BLaER1 (cell line): ENCODE data around the gene SETD3.
A peak's percentile ranks its signal among the peaks of the same experiment; 100 is the strongest.

ENCODE experiments used
- H3K27ac ChIP-seq: shearing (Covaris generic); formaldehyde crosslinking; 2 replicates; pipeline ENCODE4 v1.8.1; 2022
- H3K27me3 ChIP-seq: shearing (Covaris generic); formaldehyde crosslinking; 2 replicates; pipeline ENCODE4 v1.8.1; 2022
- H3K36me3 ChIP-seq: shearing (Covaris generic); formaldehyde crosslinking; 2 replicates; pipeline ENCODE4 v1.8.1; 2022
- H3K4me1 ChIP-seq: shearing (Covaris generic); formaldehyde crosslinking; 2 replicates; pipeline ENCODE4 v1.8.1; 2022
- H3K4me2 ChIP-seq: shearing (Covaris generic); formaldehyde crosslinking; 2 replicates; pipeline ENCODE4 v1.8.1; 2022
- H3K4me3 ChIP-seq: shearing (Covaris generic); formaldehyde crosslinking; 2 replicates; pipeline ENCODE4 v1.8.1; 2022
- H3K9ac ChIP-seq: shearing (Covaris generic); formaldehyde crosslinking; 2 replicates; pipeline ENCODE4 v1.8.1; 2022
- H3K9me3 ChIP-seq: shearing (Covaris generic); formaldehyde crosslinking; 2 replicates; pipeline ENCODE4 v1.8.1; 2022
- H4K20me1 ChIP-seq: shearing (Covaris generic); formaldehyde crosslinking; 2 replicates; pipeline ENCODE4 v1.8.1; 2022
- Cebpa-rat ChIP-seq: shearing (Covaris generic); IDR thresholded peaks from 2 replicates; pipeline ENCODE4 v1.8.1; 2022

Gene SETD3

GRCh38 chr14:99512110-99512449 is 31.4 kb upstream of the SETD3 start:
- no peak for TF ChIP-seq Cebpa-rat
- H3K36me3 ChIP-seq: peaks cover 84% of the 10 kb centered on the region

GRCh38 chr14:99511421-99512109 is 30.9 kb upstream of the SETD3 start:
- H3K36me3 ChIP-seq: peaks cover 84% of the 10 kb centered on the region
- H3K4me3 ChIP-seq: no peak overlapping the region
- no peaks in the 10 kb centered on the region for H3K27me3 ChIP-seq
- no peak for TF ChIP-seq Cebpa-rat
- H3K4me2 ChIP-seq: peak overlapping the region; percentile 72
- peaks cover 39% of the 10 kb centered on the region for H3K4me1 ChIP-seq
- H3K9me3 ChIP-seq: no peaks in the 10 kb centered on the region
- H4K20me1 ChIP-seq: peaks cover 83% of the 10 kb centered on the region
- peak overlapping the region; percentile 47; the same call in 1 of the 2 replicates for H3K9ac ChIP-seq
- peak overlapping the region; percentile 69 for H3K27ac ChIP-seq

More at GRCh38 chr14:99512110-99512449, 31.4 kb upstream of the SETD3 start:
- Histone ChIP-seq H4K20me1 (peaks cover 88% of the 10 kb centered on the region), H3K27me3 (no peaks in the 10 kb centered on the region), H3K4me1 (peaks cover 44% of the 10 kb centered on the region), H3K4me3 (no peak overlapping the region), H3K9me3 (no peaks in the 10 kb centered on the region), H3K9ac (peak overlapping the region; percentile 47; the same call in 1 of the 2 replicates), H3K27ac (peak overlapping the region; percentile 69), H3K4me2 (peak overlapping the region; percentile 72)

DNA sequence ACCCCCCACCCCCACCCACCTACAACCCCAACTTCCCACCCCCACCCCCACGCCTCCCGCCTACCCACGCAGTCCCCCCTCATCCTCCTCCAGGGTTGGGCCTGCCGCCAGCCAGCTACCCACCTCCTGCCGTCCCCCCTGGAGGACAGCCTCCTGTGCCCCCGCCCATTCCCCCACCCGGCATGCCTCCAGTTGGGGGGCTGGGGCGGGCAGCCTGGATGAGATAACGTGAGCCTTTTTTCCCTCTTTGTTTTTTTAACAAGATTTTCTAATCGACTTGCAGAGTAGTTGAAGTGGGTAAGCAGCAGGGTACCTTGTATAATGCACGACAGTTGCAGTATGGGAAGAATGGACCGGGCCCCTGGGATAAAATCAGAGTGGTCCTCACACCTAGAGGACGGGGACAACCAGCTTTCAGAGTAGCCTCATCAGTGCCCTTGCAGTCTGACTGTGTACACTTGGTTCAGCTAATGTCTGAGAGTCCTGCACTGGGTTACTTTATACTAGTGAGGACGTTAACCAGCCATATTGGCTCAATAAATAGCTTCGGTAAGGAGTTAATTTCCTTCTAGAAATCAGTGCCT is 30.0 kb upstream of the SETD3 start:
- Histone ChIP-seq H3K27me3 (no peaks in the 10 kb centered on the region), H3K27ac (no peak overlapping the region), H3K9ac (no peak overlapping the region), H3K4me1 (peaks cover 35% of the 10 kb centered on the region), H4K20me1 (peaks cover 75% of the 10 kb centered on the region), H3K4me3 (no peak overlapping the region), H3K36me3 (peaks cover 86% of the 10 kb centered on the region), H3K9me3 (no peaks in the 10 kb centered on the region), H3K4me2 (peak overlapping the region; percentile 72; the same call in 1 of the 2 replicates)
- TF ChIP-seq Cebpa-rat: no peak

- Histone ChIP-seq H3K36me3 (peaks cover 86% of the 10 kb centered on the region), H4K20me1 (peaks cover 75% of the 10 kb centered on the region), H3K4me2 (no peak overlapping the region), H3K27ac (no peak overlapping the region), H3K9ac (no peak overlapping the region), H3K4me3 (no peak overlapping the region), H3K4me1 (peaks cover 35% of the 10 kb centered on the region), H3K9me3 (no peaks in the 10 kb centered on the region), H3K27me3 (no peaks in the 10 kb centered on the region)
- TF ChIP-seq Cebpa-rat: no peak
Measured at GRCh38 chr14:99509871-99510555, 29.4 kb upstream of the SETD3 start.

GRCh38 chr14:99508896-99509629 is 28.4 kb upstream of the SETD3 start:
- H4K20me1 ChIP-seq: peaks cover 66% of the 10 kb centered on the region
- no peak overlapping the region for H3K27ac ChIP-seq
- peaks cover 32% of the 10 kb centered on the region for H3K4me1 ChIP-seq
- no peak overlapping the region for H3K9ac ChIP-seq
- no peak overlapping the region for H3K4me3 ChIP-seq
- no peaks in the 10 kb centered on the region for H3K9me3 ChIP-seq
- H3K4me2 ChIP-seq: no peak overlapping the region
- H3K27me3 ChIP-seq: no peaks in the 10 kb centered on the region
- H3K36me3 ChIP-seq: peaks cover 86% of the 10 kb centered on the region
- no peak for TF ChIP-seq Cebpa-rat

DNA sequence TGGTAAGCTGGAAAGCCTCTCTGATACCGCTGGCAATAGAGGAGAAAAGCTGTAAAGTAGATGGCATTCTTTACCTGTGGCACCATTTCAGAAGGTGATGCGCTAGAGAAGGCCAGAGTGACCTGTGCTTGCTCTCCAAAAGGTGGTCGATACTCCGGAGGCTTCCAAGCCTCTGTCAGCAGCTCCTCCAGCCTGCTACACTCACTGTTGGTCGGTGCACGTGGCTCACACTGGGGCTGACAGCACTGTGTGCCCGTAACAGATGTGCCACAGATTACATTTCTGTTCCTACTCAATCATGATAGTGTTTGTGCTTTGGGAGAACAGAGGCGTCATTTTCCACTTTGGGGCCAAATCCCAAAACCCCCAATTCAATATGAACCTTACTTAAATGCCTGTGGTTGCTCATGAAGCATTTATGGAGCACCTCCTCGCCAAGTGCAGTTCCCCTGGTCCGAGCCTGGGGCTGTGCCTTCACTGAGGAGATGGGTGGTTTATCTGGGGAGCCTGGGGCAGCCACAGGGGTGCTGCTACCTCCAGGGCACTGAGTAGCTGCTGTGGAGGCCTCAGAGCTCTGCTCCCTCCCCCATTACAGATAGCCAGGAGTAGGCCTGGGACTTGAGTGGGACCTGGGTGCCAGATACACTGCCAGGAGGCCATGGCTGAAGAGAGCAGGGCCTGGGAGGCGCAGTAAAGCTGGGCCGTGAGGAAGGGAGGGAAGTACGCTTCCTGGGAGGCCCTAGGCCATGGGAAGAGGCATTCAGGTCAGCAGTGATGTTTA is 27.4 kb upstream of the SETD3 start:
- Histone ChIP-seq H3K27ac (no peak overlapping the region), H3K4me1 (peaks cover 23% of the 10 kb centered on the region), H4K20me1 (peaks cover 58% of the 10 kb centered on the region), H3K4me2 (no peak overlapping the region), H3K4me3 (no peak overlapping the region), H3K9me3 (no peaks in the 10 kb centered on the region), H3K27me3 (no peaks in the 10 kb centered on the region), H3K9ac (no peak overlapping the region), H3K36me3 (peaks cover 86% of the 10 kb centered on the region)
- no peak for TF ChIP-seq Cebpa-rat

GRCh38 chr14:99506276-99506675 is 25.6 kb upstream of the SETD3 start:
- H3K4me1 ChIP-seq: peaks cover 8% of the 10 kb centered on the region
- H3K27me3 ChIP-seq: no peaks in the 10 kb centered on the region
- H3K4me3 ChIP-seq: no peak overlapping the region
- H3K9ac ChIP-seq: no peak overlapping the region
- no peak for TF ChIP-seq Cebpa-rat
- H3K9me3 ChIP-seq: no peaks in the 10 kb centered on the region
- H4K20me1 ChIP-seq: peaks cover 48% of the 10 kb centered on the region
- H3K4me2 ChIP-seq: no peak overlapping the region
- H3K27ac ChIP-seq: no peak overlapping the region
- H3K36me3 ChIP-seq: peaks cover 88% of the 10 kb centered on the region

DNA sequence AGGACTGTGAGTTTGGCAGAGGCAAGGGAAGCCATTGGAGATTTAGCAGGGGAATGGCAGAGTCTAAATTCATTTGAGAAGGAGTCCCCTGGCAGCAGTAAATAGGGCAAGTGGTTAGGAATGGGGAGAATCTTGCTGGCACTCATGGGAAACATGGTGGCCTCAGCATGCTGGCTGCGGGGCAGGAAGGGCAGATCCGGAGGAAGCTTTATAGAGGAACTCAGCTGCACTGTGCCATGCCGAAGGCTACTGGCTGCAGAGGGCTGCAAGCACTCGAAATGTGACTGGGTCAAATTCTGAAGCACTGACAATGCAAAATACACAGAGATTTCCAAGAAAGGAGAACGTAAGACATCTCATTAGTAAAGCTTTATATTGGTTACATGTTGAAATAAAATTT is 24.4 kb upstream of the SETD3 start:
- H3K27me3 ChIP-seq: no peaks in the 10 kb centered on the region
- no peaks in the 10 kb centered on the region for H3K4me1 ChIP-seq
- H3K9me3 ChIP-seq: no peaks in the 10 kb centered on the region
- H3K36me3 ChIP-seq: peaks cover 98% of the 10 kb centered on the region
- H3K9ac ChIP-seq: no peak overlapping the region
- no peak overlapping the region for H3K4me3 ChIP-seq
- peaks cover 42% of the 10 kb centered on the region for H4K20me1 ChIP-seq
- no peak for TF ChIP-seq Cebpa-rat
- no peak overlapping the region for H3K27ac ChIP-seq
- no peak overlapping the region for H3K4me2 ChIP-seq

DNA sequence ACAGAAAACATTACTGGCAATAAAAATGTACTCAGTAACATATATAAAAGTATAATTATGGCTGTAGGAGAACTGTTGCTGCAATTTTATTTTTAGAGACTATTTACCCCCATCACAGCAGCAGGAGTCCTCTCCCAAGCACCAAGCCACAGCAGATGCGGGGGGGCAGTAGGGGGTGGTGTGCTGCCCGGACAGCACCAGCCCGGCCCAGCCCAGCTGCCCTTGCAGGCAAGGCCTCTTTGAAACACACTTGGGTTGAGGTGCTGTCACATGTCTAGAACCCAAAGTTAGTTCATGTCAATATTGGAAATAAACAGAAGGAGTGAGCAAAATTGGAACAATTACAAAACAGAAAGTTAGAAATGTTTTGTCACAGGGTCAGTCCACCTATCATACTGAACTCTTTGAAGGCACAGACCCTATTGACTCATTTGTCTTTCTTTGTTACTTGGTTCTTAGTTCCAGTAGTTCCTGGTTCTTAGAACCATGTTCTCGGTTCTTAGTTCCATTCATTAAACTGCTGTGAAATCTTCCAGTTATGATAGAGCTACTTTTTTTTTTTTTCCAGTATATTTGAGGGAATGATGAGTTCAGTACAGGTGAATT is 23.3 kb upstream of the SETD3 start:
- H3K27me3 ChIP-seq: no peaks in the 10 kb centered on the region
- no peak overlapping the region for H3K4me2 ChIP-seq
- no peak overlapping the region for H3K4me3 ChIP-seq
- TF ChIP-seq Cebpa-rat: no peak
- H4K20me1 ChIP-seq: peaks cover 42% of the 10 kb centered on the region
- H3K36me3 ChIP-seq: peaks cover 98% of the 10 kb centered on the region
- H3K27ac ChIP-seq: no peak overlapping the region
- H3K9ac ChIP-seq: no peak overlapping the region
- H3K9me3 ChIP-seq: no peaks in the 10 kb centered on the region
- H3K4me1 ChIP-seq: no peaks in the 10 kb centered on the region
